Mucosa of descending colon (tissue), 3 donors: ENCODE results near the gene TM9SF1. TPM values are rescaled to one million over a fixed set of nuclear protein-coding genes. Genes with fewer than 3 reads are reported as not detected.

ENCODE experiments used
- ATAC-seq: fragments of 200-7000 bp; cut with Tn5 transposase; one replicate; pipeline ENCODE4 v1.9.1; 2020; ENCODE audit warnings: mild to moderate bottlenecking, moderate library complexity
- DNase-seq, 3 donors: peaks; one replicate each; pipeline ENCODE4 v3.0.0-alpha.2; 2020
- H3K36me3 ChIP-seq: fragments of 200-600 bp; one replicate; pipeline ENCODE4 v1.8.0; 2021; ENCODE audit warnings: low read depth, mild to moderate bottlenecking
- H3K4me1 ChIP-seq: fragments of 200-600 bp; one replicate; pipeline ENCODE4 v1.8.0; 2021; ENCODE audit warnings: low read depth, mild to moderate bottlenecking
- H3K4me3 ChIP-seq: fragments of 200-600 bp; one replicate; pipeline ENCODE4 v1.8.0; 2021; ENCODE audit warnings: mild to moderate bottlenecking
- H3K9me3 ChIP-seq: fragments of 200-600 bp; one replicate; pipeline ENCODE4 v1.8.0; 2021; ENCODE audit warnings: mild to moderate bottlenecking
- CTCF ChIP-seq: fragments of 200-600 bp; IDR thresholded peaks from one replicate; pipeline ENCODE4 v1.8.0; 2022; ENCODE audit warnings: antibody characterized with exemption, mild to moderate bottlenecking
- intact Hi-C, 2 donors: fragments of 100-400 bp; cut with DNase I in 1 of 2; cut with micrococcal nuclease in 1 of 2; formaldehyde crosslinking; loops; one replicate each; pipeline versions ENCODE4 v1.11.0 to v1.11.1; 2022; cut with DNase I, micrococcal nuclease
- total RNA-seq, 3 donors: library from RNA; stranded (reverse); fragmentation: NEBNext Ultra II Directional in 2 of 3; extraction: Animal tissue kit (Norgen Biotek cat#: 25700) in 2 of 3; gene quantifications; one replicate each; pipeline versions ENCODE4 v1.2.1 to v1.2.4, GENCODE V29; 2021 to 2023
- donor health status: DM: no; HTN: no; CAD: no; lungs with moderate emphysema.
- donor health status: DM: no; HTN: no; CAD: no.
- donor health status: DM: no; HTN: yes; CAD: no.

TM9SF1 gene
- total RNA-seq, 3 donors from 2014 or later: 41.7 to 49.1 (median 47.1) TPM

GRCh38 chr14:24190416-24190815, 4.8 kb downstream of the TM9SF1 start:
- no peaks in the 10 kb centered on the region for H3K36me3 ChIP-seq
- DNase-seq (no peak), ATAC-seq (no peak)
- H3K4me3 ChIP-seq: no peak overlapping the region
- intact Hi-C loops: no loop called here
- H3K9me3 ChIP-seq: no peaks in the 10 kb centered on the region
- TF ChIP-seq CTCF: no peak
- H3K4me1 ChIP-seq: peaks cover 12% of the 10 kb centered on the region

DNA sequence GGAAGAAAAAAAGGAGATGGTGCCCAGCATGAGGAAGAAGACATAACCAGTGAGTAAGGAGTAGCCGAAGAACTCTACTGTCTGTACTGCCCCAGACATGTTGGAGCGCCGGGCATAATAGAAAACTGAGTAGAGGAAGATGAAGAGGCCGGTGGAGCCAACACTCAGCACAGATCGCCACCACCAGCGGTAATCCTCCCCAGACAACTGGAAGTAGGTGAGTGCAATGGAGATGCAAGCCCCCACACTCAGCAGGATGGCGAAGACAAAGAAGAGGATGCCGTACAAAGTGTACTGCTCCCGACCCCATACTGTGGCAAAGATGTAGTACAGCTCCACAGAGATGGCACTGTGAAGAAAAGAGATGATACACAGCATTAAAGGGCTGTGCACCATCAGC, 5.8 kb downstream of the TM9SF1 start:
- ATAC-seq (no peak), DNase-seq (no peak)
- TF ChIP-seq CTCF: no peak
- Histone ChIP-seq H3K36me3 (no peaks in the 10 kb centered on the region), H3K9me3 (no peaks in the 10 kb centered on the region), H3K4me3 (no peak overlapping the region), H3K4me1 (peaks cover 8% of the 10 kb centered on the region)
- intact Hi-C loops: no loop called here

DNA sequence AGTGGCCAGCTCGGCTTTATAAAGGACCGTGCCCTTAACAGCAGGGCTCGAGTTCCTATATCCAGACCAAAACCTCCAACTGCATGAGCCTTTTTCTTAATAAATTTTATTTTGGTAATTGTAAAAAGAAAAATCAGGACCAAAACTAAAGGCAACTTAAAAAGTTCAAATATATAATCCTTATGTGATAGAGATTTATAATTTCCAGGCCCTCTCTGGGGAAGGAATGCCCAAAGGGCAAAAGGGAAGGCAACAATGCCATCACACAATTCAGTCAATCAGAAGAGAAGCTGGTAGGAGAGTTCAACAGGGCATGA, 6.2 kb downstream of the TM9SF1 start:
- H3K4me1 ChIP-seq: peaks cover 7% of the 10 kb centered on the region
- no peak for TF ChIP-seq CTCF

GRCh38 chr14:24188251-24189058, 6.8 kb downstream of the TM9SF1 start, which contains the start of gene IPO4:
Gene IPO4, minus strand, starts transcription at chr14:24188816. Its CDS starts 29 bp downstream, at chr14:24188787.
- intact Hi-C loops: no loop called here
- peak; percentile 98 for ATAC-seq

More for the DNA sequence above, 6.2 kb downstream of the TM9SF1 start:
- DNase-seq (no peak), ATAC-seq (no peak)
- intact Hi-C loops: no loop called here
- Histone ChIP-seq H3K9me3 (no peaks in the 10 kb centered on the region), H3K36me3 (no peaks in the 10 kb centered on the region), H3K4me3 (peak overlapping the region; percentile 20)

DNA sequence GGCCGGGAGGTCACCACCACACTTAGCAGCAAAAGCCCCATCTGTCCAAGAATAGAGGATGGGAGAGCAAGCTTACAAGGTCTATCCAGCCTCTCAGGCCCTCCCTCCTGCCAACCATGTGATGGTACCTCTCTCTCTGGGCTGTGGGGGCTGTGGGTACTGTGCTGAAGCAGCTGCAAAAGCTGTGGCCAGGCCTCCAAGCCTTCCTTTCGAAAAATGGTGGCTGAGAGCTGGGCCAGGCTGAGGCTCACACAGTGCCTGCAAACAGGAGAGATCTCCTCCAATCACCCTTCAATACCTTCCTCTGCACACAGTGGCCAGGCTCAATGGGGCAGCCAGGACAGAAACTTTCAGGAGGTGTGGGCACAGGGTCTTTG, 7.7 kb downstream of the TM9SF1 start:
- Histone ChIP-seq H3K9me3 (no peaks in the 10 kb centered on the region), H3K4me1 (peaks cover 7% of the 10 kb centered on the region), H3K36me3 (no peaks in the 10 kb centered on the region), H3K4me3 (no peak overlapping the region)
- ATAC-seq: no peak
- no peak for DNase-seq
- no peak for TF ChIP-seq CTCF
- intact Hi-C loops: no loop called here

More at GRCh38 chr14:24188251-24189058, 6.8 kb downstream of the TM9SF1 start, which contains the start of gene IPO4:
- DNase-seq: peak; percentile 94 to 97 (median 94)
- Histone ChIP-seq H3K36me3 (no peaks in the 10 kb centered on the region), H3K9me3 (no peaks in the 10 kb centered on the region), H3K4me1 (peaks cover 7% of the 10 kb centered on the region), H3K4me3 (peak within 1 kb of the TSS; percentile 20)
- TF ChIP-seq CTCF: no peak
